ENCODE results near the gene AJUBA.

DNA sequence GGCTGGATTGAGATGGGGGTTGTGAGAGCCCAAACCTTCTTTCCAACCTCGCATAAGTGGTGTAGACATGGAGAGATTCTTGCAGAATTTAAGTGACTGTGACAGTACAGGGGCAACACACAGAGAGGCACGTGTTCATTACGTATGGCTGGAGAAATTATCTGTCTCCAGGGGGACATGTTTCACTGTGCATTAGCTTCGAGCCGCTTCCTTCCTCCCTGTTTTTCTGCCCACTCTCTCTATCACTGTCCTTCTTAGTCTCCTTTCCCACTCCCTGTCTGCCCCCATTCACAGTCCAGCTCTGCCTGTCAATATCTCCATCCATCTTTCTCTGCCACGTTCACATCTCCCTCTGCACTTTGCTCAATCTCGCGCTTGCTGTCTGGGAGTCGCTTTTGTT is 39.1 kb upstream of the AJUBA start:
- TF ChIP-seq, protein P1, sequence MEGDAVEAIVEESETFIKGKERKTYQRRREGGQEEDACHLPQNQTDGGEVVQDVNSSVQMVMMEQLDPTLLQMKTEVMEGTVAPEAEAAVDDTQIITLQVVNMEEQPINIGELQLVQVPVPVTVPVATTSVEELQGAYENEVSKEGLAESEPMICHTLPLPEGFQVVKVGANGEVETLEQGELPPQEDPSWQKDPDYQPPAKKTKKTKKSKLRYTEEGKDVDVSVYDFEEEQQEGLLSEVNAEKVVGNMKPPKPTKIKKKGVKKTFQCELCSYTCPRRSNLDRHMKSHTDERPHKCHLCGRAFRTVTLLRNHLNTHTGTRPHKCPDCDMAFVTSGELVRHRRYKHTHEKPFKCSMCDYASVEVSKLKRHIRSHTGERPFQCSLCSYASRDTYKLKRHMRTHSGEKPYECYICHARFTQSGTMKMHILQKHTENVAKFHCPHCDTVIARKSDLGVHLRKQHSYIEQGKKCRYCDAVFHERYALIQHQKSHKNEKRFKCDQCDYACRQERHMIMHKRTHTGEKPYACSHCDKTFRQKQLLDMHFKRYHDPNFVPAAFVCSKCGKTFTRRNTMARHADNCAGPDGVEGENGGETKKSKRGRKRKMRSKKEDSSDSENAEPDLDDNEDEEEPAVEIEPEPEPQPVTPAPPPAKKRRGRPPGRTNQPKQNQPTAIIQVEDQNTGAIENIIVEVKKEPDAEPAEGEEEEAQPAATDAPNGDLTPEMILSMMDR (IDR thresholded peaks at IDR 0.05; ENCODE audit: low read depth, low read length): no peak
- TF ChIP-seq EZH2phosphoT487 (IDR thresholded peaks at IDR 0.05; ENCODE audit: low read depth): no peak
